ENCODE measurements around the gene REEP3.
"Not testable (repeated sequence)": the region's sequence is repeated elsewhere in the genome, so short reads cannot be mapped to it uniquely, and the experiment has no call there.

REEP3 gene, protein sequence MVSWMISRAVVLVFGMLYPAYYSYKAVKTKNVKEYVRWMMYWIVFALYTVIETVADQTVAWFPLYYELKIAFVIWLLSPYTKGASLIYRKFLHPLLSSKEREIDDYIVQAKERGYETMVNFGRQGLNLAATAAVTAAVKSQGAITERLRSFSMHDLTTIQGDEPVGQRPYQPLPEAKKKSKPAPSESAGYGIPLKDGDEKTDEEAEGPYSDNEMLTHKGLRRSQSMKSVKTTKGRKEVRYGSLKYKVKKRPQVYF

DNA sequence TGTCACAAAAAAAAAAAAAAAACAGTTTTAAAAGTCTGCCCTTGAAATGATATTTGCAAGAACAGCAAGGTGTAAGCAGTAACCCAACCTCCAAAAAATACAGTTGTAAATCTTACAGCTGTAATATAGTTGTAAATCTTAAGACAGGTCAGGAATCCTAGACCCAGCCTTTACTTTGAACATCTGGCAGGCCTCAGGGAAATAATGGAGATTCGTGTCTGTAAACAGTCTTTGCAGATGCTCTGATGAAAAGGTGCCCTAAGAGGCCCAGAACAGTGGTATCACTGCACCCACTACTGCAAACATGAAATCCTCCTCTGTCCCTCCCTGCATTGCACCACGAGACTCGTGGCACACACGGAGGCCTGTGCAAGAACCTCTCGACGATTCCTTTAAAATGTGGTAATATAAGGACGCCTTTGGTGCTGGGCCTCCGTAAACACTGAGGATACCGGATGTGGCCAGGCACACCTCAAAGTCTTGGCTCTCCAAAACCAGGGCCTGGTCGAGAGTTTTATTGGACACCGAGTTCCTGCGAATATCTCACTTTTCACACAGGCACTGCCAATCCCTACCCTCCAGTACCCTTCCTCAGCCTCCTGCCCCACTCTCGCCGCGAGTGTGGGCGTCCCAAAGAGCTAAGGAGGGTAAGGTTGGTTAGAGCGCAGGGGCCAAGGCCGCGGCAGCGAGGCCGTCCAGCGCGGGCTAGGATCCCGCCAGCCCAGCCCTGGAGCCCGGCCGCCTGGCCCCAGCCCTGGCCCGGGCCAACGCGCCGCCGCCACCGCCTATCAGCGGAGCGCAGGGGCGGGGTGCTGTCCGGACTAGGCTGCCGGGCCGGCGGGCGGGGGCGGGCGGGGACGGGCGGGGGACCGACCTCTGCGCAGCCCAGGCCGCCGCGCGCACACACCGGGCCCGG, at the start of gene REEP3:
TSS of gene REEP3 (plus strand) at position 902 of the 916 bp plus-strand sequence. CDS start 145 bp downstream, outside the sequence.
- DNase-seq: no peak

DNA sequence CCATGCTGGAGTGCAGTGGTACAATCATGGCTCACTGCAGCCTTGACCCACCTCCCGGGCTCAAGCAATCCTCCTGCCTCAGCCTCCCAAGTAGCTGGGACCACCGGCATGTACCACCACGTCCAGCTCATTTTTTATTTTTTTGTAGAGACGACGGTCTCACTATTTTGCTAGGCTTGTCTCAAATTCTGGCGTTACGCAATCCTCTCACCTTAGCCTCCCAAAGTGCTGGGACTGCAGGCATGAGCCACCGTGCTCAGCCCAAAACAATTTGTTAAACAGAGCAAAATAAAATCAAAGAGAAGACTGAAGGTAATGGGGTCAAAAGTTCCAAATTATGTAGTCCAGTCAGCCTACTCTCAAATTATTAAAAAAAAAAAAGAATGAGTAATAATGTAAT, 46.7 kb upstream of the REEP3 start:
- DNase-seq: no peak

DNA sequence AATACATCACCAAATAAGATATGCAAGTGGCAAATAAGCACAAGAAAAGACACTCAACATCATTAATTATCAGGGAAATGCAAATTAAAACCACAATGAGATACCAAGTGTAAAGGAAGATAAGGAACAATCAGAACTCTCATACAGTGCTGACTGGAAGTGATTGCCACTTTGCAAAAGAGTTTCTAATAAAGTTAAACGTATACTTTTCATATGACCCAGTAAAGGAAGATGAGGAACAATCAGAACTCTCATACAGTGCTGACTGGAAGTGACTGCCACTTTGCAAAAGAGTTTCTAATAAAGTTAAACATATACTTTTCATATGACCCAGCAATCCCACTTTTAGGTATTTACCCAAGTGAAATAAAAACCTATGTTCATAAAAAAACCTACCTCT, 43.3 kb upstream of the REEP3 start:
- no peak for DNase-seq

DNA sequence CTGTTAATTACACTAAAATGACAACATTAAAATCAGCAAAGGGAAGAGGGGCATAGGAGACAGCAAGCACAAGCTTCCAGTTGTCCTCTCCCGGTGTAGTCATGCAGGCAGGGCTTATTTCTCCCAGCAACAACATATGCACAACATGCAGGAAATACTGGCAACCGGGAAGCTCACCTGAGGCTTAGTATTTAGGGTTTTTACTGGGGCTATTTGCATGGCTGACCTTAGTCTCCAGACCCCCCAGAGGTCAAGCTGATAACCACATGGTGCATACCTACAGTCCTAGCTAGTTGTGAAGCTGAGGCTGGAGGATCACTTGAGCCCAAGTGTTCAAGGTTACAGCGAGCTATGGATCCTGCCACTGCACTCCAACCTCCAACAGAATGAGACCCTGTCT, 42.6 kb upstream of the REEP3 start:
- DNase-seq: no peak

DNA sequence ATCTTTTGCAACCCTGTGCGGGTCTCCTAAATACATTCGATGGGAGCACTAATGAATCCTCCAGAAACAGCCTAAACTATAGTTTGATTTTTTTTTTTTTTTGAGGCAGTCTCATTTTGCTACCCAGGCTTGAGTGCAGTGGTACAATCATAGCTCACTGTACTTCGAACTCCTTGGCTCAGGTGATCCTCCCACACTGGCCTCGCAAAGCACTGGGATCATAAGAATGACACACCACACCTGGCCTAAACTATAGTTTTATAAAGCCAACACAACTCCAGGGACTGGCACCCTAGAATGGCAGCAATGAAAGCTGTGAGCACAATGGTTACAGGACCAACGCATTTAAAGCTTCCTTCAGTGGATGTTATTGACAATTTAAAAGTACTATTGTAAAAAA, 41.0 kb upstream of the REEP3 start:
- DNase-seq: no peak

DNA sequence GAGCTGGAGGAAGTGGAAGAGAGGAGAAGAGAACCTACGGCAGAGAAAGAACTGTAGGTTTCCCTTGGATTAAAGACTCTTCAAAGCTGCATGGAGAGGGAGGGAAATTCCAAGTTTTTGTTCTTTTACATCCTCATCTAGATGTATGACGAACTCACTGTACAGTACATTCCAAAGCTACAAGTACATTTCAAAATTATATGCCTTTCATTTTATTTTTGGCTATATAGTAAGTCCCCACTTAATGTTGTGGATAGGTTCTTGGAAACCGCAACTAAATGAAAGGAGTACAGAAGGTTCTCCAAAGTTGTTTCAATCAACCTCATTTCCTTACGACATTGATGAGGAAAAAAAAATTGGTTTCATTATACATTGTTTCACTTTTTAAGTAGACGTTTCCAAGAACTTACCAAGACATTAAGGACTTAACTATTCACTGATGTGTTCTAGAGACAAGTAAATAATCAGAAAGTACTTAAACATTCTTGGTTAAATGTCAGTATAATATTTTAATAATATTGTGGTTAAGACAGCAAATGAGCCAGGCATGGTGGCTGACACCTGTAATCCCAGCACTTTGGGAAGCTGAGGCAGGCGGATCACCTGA, 39.3 kb upstream of the REEP3 start:
- DNase-seq: no peak

DNA sequence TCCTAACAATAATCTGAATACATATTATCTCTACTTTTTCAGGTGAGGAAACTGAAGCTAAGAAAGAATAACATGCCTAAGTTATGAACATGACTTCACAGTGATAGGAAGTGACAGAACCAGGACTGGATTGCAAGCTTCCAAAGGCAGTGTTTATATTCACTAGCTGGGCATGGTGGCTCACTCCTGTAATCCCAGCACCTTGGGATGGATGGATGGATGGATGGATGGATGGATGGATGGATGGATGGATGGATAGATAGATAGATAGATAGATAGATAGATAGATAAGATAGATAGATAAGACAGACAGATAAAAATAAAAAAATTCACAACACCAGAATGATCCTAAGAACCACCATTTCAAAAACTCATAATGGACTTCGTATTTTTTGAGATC, 37.2 kb upstream of the REEP3 start:
- DNase-seq: no peak

DNA sequence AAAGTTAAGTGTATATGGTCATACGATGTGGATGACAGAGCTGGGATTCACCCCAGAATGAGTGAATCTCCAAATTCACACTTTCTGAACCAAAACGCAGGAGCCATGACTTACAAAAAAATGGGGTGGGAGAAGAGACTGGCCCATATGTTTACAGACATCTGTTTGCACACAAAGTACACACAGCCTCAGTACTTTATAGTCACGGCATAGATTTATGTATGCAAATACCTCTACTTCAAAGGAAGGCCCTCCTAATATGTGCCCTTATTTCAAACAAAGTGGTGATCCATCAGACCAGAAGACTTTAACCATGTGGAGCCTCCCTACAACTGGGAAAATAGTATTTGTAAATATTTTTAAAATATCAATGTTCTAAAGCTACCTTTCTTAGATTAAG, 33.2 kb upstream of the REEP3 start:
- DNase-seq: no peak

DNA sequence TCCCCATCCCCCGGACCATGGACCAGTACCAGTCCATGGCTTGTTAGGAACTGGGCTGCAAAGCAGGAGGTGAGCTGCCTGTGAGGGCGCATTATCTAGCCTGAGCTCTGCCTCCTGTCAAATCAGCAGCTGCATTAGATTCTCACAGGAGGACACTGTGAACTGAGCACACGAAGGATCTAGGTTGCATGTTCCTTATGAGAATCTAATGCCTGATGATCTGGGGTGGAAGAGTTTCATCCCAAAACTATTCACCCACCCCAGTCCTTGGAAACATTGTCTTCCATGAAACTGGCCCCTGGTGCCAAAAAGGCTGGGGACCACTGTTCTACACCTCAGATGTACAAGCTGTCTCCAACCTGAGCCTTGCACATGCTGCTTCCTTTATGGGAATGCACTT, 31.4 kb upstream of the REEP3 start:
- no peak for DNase-seq

DNA sequence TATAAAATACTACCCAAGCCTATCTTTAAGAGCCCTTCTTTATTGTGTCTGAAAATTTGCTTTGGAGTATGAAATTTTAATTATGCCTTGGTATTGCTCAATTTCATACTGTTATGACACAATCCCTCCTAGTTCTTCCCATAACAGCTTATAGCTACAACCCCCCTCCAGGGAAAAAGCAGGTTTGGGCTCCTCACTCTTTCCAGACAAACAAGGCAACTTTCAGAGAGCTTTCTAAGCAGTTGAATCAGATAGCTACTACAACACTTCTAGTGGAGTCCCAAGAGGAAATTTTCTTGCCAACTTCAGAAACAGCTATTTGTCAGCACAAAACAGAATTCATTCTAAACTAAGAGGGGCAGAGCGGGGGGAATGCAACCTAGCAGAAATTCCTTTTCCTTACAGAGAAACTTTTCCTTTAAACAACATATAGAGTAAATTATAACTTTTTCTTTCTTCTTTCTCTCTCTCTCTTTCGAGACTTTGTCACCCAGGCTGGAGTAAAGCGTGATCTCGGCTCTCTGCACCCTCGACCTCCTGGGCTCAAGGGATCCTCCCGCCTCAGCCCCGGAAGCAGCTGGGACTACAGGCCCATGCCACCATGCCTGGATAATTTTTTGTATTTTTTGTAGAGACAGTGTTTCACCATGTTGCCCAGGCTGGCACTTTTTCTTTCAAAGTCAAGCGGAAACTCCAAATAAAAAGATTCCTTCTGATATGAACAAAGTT, 29.4 kb upstream of the REEP3 start:
- no peak for DNase-seq

DNA sequence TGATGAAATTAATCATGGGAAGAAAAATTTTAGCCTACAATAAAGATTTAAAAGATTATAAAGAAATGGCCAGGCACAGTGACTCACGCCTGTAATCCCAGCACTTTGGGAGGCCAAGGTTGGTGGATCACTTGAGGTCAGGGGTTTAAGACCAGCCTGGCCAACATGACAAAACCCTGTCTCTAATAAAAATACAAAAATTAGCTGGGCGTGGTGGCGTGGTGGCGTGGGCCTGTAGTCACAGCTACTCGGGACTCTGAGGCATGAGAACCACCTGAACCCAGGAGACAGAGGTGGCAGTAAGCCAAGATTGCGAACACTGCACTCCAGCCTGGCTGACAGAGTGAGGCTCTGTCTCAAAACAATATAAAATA, 28.9 kb upstream of the REEP3 start:
- not testable (repeated sequence) for DNase-seq

DNA sequence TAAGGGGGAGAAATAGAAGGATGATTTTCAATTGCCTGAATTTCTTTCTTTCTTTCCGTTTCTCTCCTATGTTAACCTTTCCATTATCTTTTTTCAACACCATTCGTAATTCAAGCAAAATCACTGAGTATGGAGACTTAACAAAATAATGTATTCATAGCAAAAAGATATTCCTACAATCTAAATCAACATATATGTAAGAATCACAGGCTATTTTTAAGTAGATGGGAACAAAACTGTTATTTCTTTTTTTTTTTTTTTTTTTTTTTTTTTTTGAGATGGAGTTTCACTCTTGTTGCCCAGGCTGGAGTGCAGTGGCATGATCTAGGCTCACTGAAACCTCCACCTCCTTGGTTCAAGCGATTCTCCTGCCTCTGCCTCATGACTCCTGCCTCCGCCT, 28.2 kb upstream of the REEP3 start:
- no peak for DNase-seq

DNA sequence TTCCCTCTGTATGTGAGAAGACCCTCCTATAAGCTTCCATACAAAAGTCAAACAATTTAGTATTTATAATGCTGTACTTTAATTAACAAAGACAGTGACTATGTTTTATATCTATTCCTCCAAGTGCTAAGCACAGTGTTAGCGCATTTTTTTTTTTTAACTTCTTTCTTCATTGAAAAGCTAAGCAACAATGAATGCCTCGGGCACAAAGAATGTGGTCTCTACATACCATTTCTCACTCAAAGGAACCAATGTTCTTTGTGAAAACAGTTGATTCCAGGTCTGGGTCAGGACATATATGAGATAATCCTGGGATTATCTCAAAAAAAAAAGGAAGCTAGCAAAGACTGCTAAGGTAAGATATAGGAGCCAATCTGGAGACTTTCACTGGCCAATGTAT, 26.2 kb upstream of the REEP3 start:
- no peak for DNase-seq

DNA sequence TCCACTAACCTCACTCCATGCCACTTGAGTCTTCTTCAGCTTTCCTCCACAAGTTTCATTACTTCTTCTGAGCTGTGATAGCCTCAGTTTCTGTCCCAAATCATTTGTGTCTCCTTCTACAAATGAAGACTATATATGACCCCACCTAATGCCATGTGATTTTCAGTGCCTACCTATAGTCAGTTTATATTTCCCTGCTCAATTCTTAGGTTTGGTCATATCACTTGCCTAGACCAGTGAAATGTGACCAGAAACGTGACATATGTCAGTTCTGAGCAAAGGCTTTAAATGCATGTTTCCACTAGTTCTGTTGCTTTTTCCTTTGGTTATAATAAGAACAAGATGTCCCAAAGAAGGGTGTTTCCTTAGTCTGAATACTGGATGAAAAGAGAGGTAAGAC, 24.6 kb upstream of the REEP3 start:
- DNase-seq: no peak

DNA sequence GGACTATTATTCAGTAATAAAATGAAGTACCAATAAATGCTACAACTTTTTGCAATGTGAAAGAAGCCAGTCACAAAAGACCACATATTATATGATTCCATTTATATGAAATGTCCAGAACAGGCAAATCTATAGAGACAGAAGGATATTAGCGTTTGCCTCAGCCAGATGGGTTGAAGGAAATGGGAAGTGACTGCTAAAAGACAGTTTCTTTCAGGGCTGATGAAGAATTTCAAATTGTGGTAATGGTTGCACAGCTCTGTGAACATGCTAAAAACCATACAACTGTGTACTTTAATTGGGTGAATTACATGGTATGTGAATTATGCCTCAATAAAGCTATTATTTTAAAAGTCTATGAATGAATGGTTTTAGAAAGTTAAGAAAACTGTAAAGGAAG, 23.9 kb upstream of the REEP3 start:
- DNase-seq: no peak

DNA sequence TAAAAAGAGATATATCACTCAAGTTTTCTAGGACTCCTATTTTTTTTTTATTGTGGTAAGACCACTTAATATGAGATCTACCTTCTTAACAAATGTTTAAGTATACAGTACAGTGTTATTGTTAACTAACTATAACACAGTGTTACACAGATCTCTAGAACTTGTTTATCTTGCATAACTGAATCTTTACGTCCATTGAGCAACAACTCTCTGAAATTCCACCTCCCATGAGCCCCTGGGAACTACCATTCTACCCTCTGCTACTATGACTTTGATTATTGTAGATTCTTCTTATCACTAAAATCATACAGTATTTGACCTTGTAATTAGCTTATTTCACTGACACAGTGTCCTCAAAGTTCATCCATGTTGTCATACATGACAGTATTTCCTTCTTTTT, 22.5 kb upstream of the REEP3 start:
- no peak for DNase-seq

DNA sequence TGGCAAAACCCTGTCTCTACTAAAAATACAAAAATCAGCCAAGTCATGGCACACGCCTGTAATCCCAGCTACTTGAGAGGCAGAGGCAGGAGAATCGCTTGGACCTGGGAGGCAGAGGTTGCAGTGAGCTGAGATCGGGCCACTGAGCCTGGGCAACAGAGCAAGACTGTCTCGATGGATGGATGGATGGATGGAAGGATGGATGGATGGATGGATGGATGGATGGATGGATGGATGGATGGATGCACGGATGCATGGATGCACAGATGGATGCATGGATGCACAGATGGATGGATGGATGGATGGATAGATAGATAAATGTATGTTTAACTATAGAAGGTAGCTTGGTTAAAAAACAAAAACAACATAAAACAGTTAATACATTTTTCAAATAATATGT, 20.6 kb upstream of the REEP3 start:
- DNase-seq: not testable (repeated sequence)

DNA sequence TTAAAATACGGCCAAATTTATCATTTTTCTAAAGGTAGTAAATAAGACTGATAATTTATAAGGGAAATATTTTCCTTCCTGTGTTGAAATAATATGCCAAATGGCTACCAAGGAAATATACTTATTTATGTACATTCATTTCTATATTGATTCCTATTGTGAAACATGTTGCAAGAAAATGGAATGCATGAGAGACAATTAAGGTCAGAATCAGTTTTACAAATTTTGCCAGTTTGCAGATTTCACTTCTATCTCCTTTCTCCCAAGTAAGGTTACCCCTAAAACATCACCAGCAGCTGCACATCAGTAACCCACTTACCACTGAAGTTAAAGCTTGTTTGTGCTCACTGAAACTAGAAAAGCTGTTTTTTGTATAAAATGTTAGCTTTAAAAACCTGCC, 19.2 kb upstream of the REEP3 start:
- no peak for DNase-seq

DNA sequence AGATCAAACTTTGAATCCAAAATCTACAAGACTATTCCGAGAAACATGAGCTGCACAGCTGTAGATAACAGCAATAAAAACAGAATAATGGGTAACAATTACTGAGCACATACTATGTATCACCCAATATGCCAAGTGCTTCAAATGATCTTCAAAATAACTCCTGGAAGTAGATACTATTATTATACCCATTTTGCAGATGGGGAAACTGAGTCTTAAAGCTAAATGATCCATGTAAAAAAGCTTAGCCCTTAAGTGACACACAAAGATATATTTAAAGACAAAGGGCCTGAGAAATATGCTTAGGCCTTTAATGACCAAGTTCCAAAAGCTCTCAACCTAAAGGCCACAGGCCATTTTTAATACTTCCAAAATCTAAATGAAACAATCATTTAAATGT, 18.4 kb upstream of the REEP3 start:
- DNase-seq: no peak

DNA sequence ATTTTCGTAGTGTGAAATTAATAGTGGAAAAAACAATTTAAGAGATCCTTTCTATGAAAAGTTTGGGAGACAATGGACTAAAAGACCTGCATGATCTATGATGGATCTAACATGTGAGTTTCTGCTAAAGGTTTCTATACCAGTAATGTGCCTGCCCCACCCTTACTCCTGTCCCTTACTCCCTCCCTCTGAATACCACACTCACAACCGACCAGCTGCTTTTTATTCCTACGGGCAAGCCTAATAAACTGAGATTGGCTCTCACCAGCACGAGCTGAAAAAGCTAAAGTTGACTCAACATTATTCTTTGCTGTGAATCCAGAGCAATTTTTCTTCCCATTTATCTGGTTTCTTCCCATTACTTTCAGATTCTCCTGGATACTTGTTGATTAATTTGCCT, 17.8 kb upstream of the REEP3 start:
- DNase-seq: no peak

DNA sequence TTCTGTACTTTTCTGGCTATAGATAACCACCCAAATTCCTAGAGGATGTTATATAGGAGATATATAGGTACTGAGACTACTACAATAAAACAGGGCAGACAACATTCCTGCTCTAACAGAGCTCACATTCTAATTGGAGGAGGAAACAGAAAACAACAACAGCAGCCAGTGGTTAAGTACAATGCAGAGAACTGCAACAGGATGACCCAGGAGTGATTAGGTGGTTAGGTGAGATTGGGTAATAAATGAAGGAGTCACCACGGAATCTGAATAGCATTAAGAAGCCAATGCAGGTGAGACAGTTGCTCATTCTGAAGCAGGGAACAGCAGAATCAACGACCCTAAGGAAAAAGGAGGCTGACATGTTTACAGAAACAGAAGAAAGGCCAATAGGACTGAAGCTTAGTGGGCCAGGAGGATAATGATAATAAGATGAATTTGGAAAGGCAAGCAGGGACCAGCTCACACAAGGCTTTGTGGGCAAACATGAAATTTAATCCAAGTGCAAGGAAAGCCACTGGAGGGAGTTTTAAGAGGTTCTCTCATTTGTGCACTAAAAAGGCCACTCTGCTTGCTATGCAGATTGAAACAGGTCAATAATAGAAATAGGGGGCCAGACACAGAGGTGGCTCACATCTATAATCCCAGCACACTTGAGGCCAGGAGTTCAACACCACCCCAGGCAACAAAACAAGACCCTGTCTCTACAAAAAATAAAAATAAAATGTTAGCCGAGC, 16.9 kb upstream of the REEP3 start:
- no peak for DNase-seq

DNA sequence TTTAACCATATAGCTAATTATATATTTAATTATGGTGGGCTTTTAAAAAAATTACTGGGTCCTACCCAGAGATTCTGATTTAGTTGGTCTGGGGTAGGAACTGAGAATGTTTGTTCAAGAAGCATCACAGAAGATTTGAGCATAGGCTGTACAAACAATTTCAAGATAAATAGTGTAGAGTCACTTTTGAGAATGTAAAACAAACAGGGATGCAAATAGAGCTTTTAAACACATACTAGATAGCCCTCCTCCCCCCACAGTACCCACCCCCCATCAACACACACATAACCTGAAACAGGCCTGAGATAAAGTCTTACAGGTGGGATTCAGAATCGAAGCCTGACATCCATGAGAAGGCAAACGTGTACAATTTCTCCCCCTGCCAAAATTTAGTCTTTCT, 15.6 kb upstream of the REEP3 start:
- DNase-seq: no peak

DNA sequence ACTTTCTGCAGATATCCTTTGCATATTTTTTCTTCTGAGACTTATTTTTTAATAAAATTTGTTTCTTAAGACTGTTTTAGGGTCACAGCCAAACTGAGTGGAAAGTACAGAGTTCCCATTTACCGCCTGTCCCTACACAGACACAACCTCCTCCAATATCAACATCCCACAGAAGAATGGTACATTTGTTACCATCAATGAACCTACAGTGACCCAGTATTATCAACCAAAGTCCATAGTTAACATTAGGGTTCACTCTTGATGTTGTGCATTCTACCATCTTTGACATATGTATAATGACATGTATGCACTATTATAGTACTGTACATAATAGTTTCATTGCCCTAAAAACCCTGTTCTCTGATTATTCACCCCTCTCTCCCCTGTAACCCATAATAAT, 14.6 kb upstream of the REEP3 start:
- no peak for DNase-seq
